HL-60 (cell line): ENCODE results near the gene CBLL1.

Source experiments
- REST ChIP-seq: IDR thresholded peaks from 2 replicates; pipeline ENCODE4 v1.6.1; 2012; ENCODE audit warnings: low read depth; ENCODE audit not compliant: insufficient replicate concordance
- TF ChIP-seq, protein P1 (sequence below): IDR thresholded peaks from one replicate; pipeline ENCODE4 v1.5.1; 2011; ENCODE audit warnings: low read length, control low read depth, inconsistent platforms; ENCODE audit not compliant: insufficient read depth

DNA sequence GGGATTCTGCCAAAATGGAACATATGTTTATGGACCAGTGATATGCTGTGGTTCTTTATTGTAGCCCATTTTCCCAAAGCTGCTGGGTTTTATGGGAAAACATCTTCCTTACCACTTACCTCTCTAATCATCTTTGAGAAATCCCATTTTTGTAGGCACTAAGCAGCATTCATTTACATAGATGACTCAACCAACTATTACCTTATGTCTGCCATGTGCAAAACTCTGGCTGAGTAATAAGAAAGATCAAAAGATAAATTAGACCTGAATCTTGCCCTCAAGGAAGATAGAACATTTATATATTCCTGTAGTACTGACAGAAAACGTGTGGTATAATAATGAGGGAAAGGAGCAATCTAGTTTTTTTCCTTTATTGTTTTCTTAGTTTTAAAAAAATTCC is 24.3 kb downstream of the CBLL1 start:
- TF ChIP-seq, protein P1, sequence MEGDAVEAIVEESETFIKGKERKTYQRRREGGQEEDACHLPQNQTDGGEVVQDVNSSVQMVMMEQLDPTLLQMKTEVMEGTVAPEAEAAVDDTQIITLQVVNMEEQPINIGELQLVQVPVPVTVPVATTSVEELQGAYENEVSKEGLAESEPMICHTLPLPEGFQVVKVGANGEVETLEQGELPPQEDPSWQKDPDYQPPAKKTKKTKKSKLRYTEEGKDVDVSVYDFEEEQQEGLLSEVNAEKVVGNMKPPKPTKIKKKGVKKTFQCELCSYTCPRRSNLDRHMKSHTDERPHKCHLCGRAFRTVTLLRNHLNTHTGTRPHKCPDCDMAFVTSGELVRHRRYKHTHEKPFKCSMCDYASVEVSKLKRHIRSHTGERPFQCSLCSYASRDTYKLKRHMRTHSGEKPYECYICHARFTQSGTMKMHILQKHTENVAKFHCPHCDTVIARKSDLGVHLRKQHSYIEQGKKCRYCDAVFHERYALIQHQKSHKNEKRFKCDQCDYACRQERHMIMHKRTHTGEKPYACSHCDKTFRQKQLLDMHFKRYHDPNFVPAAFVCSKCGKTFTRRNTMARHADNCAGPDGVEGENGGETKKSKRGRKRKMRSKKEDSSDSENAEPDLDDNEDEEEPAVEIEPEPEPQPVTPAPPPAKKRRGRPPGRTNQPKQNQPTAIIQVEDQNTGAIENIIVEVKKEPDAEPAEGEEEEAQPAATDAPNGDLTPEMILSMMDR, result no peak
- no peak for TF ChIP-seq REST
